Mesenchymal stem cell (in vitro differentiated cells and primary cell): Measurements from ENCODE around the gene DICER1.
A peak's percentile ranks its signal among the peaks of the same experiment; 100 is the strongest.
"Not testable (repeated sequence)": the region's sequence is repeated elsewhere in the genome, so short reads cannot be mapped to it uniquely, and the experiment has no call there.

Experiments
- DNase-seq: peaks from one replicate; pipeline ENCODE4 v3.0.0-alpha.2; 2013
- H2AFZ ChIP-seq: one replicate; pipeline ENCODE4 v1.6.1; 2013; ENCODE audit warnings: low read depth, mild to moderate bottlenecking, control low read depth, inconsistent platforms, low read length, moderate library complexity
- H2AK5ac ChIP-seq: 2 replicates; pipeline ENCODE4 v1.6.1; 2013; ENCODE audit warnings: low read length, moderate library complexity, mild to moderate bottlenecking, inconsistent platforms; ENCODE audit not compliant: severe bottlenecking
- H2BK120ac ChIP-seq: one replicate; pipeline ENCODE4 v1.6.1; 2013; ENCODE audit warnings: low read depth, mild to moderate bottlenecking, inconsistent platforms, low read length, moderate library complexity
- H2BK12ac ChIP-seq, 2 experiments: one replicate each; pipeline ENCODE4 v1.6.1; 2013; ENCODE audit warnings: inconsistent platforms in 2 of 2, low read length in 2 of 2, mild to moderate bottlenecking in 2 of 2, moderate library complexity in 2 of 2, control low read depth in 1 of 2
- H2BK15ac ChIP-seq: one replicate; pipeline ENCODE4 v1.6.1; 2013; ENCODE audit warnings: mild to moderate bottlenecking, low read depth, inconsistent platforms; ENCODE audit not compliant: poor library complexity, severe bottlenecking
- H2BK5ac ChIP-seq: 2 replicates; pipeline ENCODE4 v1.6.1; 2013; ENCODE audit warnings: low read depth, mild to moderate bottlenecking, low read length, control low read depth, inconsistent platforms; ENCODE audit not compliant: poor library complexity, severe bottlenecking
- H3K14ac ChIP-seq, 2 experiments: one replicate each; pipeline ENCODE4 v1.6.1; 2013; ENCODE audit warnings: inconsistent platforms in 2 of 2, low read length in 2 of 2, control low read depth in 1 of 2, mild to moderate bottlenecking in 1 of 2, moderate library complexity in 1 of 2
- H3K18ac ChIP-seq, 2 experiments: one replicate each; pipeline ENCODE4 v1.6.1; 2013; ENCODE audit warnings: inconsistent platforms in 2 of 2, low read length in 2 of 2, control low read depth in 1 of 2, low read depth in 1 of 2, mild to moderate bottlenecking in 1 of 2
- H3K23ac ChIP-seq, 2 experiments: one replicate each; pipeline ENCODE4 v1.6.1; 2013; ENCODE audit warnings: inconsistent platforms in 2 of 2, low read length in 2 of 2, mild to moderate bottlenecking in 2 of 2, moderate library complexity in 2 of 2, control low read depth in 1 of 2
- H3K27ac ChIP-seq: 2 replicates; pipeline ENCODE4 v1.5.1; 2013; ENCODE audit warnings: mild to moderate bottlenecking, moderate library complexity, low read length, control low read depth, inconsistent platforms; ENCODE audit not compliant: poor library complexity, severe bottlenecking
- H3K27me3 ChIP-seq, 2 experiments: 2 replicates each; pipeline versions ENCODE4 v1.6.1 to v1.7.0; 2013; ENCODE audit warnings: low read length in 2 of 2, mild to moderate bottlenecking in 2 of 2, moderate library complexity in 2 of 2, control low read depth in 1 of 2, inconsistent platforms in 1 of 2; ENCODE audit not compliant: control insufficient read depth in 1 of 2, insufficient read depth in 1 of 2
- H3K36me3 ChIP-seq, 2 experiments: 2 replicates each; pipeline versions ENCODE4 v1.6.1 to v1.7.0; 2013; ENCODE audit warnings: low read length in 2 of 2, control low read depth in 1 of 2, inconsistent platforms in 1 of 2, low read depth in 1 of 2, mild to moderate bottlenecking in 1 of 2; ENCODE audit not compliant: insufficient read depth in 2 of 2, control insufficient read depth in 1 of 2
- H3K4ac ChIP-seq, 2 experiments: one replicate each; pipeline ENCODE4 v1.6.1; 2013; ENCODE audit warnings: inconsistent platforms in 2 of 2, low read length in 2 of 2, mild to moderate bottlenecking in 2 of 2, moderate library complexity in 2 of 2, control low read depth in 1 of 2, low read depth in 1 of 2
- H3K4me1 ChIP-seq: 2 replicates; pipeline ENCODE4 v1.6.1; 2013; ENCODE audit warnings: low read depth, low read length, control low read depth; ENCODE audit not compliant: control insufficient read depth, insufficient read depth
- H3K4me2 ChIP-seq: 2 replicates; pipeline ENCODE4 v1.6.1; 2013; ENCODE audit warnings: low read length, mild to moderate bottlenecking, inconsistent platforms; ENCODE audit not compliant: poor library complexity, severe bottlenecking
- H3K4me3 ChIP-seq, 2 experiments: 2 replicates each; pipeline versions ENCODE4 v1.5.1 to v1.7.0; 2013; ENCODE audit warnings: low read length in 2 of 2, mild to moderate bottlenecking in 2 of 2, control low read depth in 1 of 2, low read depth in 1 of 2; ENCODE audit not compliant: insufficient read depth in 1 of 2
- H3K79me1 ChIP-seq: replicated peaks from 2 replicates; pipeline ENCODE4 v1.6.1; 2013; ENCODE audit warnings: mild to moderate bottlenecking, control low read depth, low read length, inconsistent platforms; ENCODE audit not compliant: poor library complexity, severe bottlenecking
- H3K9ac ChIP-seq: 2 replicates; pipeline ENCODE4 v1.7.0; 2013; ENCODE audit warnings: mild to moderate bottlenecking, low read length, moderate library complexity
- H3K9me3 ChIP-seq: 2 replicates; pipeline ENCODE4 v1.7.0; 2013; ENCODE audit warnings: mild to moderate bottlenecking, low read length; ENCODE audit not compliant: control insufficient read depth
- H4K8ac ChIP-seq: one replicate; pipeline ENCODE4 v1.6.1; 2013; ENCODE audit warnings: inconsistent platforms, mild to moderate bottlenecking, low read length, moderate library complexity
- H4K91ac ChIP-seq: one replicate; pipeline ENCODE4 v1.6.1; 2013; ENCODE audit warnings: mild to moderate bottlenecking, low read length, inconsistent platforms
- whole genome bisulfite sequencing: methylation state at CpG from one replicate; pipeline ENCODE4 v1.1.7; 2013; ENCODE audit warnings: mixed read lengths; 5-methylcytosine and 5-hydroxymethylcytosine counted together

Gene DICER1

GRCh38 chr14:95140060-95140858 lies 17.1 kb downstream of the DICER1 start:
- Histone ChIP-seq H3K4ac (no peak overlapping the region), H3K79me1 (peaks cover 7% of the 10 kb centered on the region), H3K27ac (no peak overlapping the region), H3K4me1 (peaks cover 1% of the 10 kb centered on the region), H2BK5ac (no peak overlapping the region), H4K8ac (no peak overlapping the region), H3K14ac (no peak overlapping the region), H3K23ac (no peak overlapping the region), H3K18ac (no peak overlapping the region), H4K91ac (no peak overlapping the region), H3K36me3 (no peaks in the 10 kb centered on the region), H3K4me3 (no peak overlapping the region), H2BK120ac (no peak overlapping the region), H3K27me3 (no peaks in the 10 kb centered on the region), H2BK12ac (no peak overlapping the region), H2AK5ac (no peak overlapping the region), H3K4me2 (no peak overlapping the region), H3K9ac (peak overlapping the region; percentile 53), H2AFZ (no peak overlapping the region), H3K9me3 (no peaks in the 10 kb centered on the region), H2BK15ac (no peak overlapping the region)
- 100% methylated on average over 1 of the region's 5 CpGs for WGBS
- DNase-seq, result peak; percentile 42

GRCh38 chr14:95138876-95139275 lies 18.5 kb downstream of the DICER1 start:
- H3K4me3 ChIP-seq, result no peak overlapping the region

GRCh38 chr14:95138455-95138854 lies 18.9 kb downstream of the DICER1 start:
- H3K9me3 ChIP-seq, H3K36me3 ChIP-seq, H3K9ac ChIP-seq, H3K4ac ChIP-seq, H4K8ac ChIP-seq, H2BK120ac ChIP-seq, H3K4me1 ChIP-seq, H2AK5ac ChIP-seq, H3K4me3 ChIP-seq, H2AFZ ChIP-seq, H3K4me2 ChIP-seq, H3K14ac ChIP-seq, H3K18ac ChIP-seq, H3K27me3 ChIP-seq, H4K91ac ChIP-seq, DNase-seq, H2BK12ac ChIP-seq, H3K23ac ChIP-seq, H2BK5ac ChIP-seq, H3K27ac ChIP-seq, H2BK15ac ChIP-seq: not testable (repeated sequence)
- 96% methylated on average over 2 of the region's 5 CpGs for WGBS
- peaks cover 12% of the 10 kb centered on the region for H3K79me1 ChIP-seq

More at GRCh38 chr14:95138876-95139275, 18.5 kb downstream of the DICER1 start:
- H2AFZ ChIP-seq, result no peak overlapping the region
- no peak overlapping the region for H3K23ac ChIP-seq
- H3K4ac ChIP-seq, result no peak overlapping the region
- DNase-seq, result no peak
- no peak overlapping the region for H3K14ac ChIP-seq
- no peak overlapping the region for H2BK12ac ChIP-seq
- H3K9ac ChIP-seq, result no peak overlapping the region
- H2AK5ac ChIP-seq, result no peak overlapping the region
- no peaks in the 10 kb centered on the region for H3K36me3 ChIP-seq
- H4K91ac ChIP-seq, result no peak overlapping the region
- H3K4me1 ChIP-seq, result peaks cover 3% of the 10 kb centered on the region
- no peak overlapping the region for H4K8ac ChIP-seq
- H2BK120ac ChIP-seq, result no peak overlapping the region
- H3K79me1 ChIP-seq, result peaks cover 12% of the 10 kb centered on the region
- WGBS, result no CpG with 5 or more reads among the region's 1 CpG
- no peaks in the 10 kb centered on the region for H3K9me3 ChIP-seq
- H2BK15ac ChIP-seq, result no peak overlapping the region
- H3K27ac ChIP-seq, result no peak overlapping the region
- H3K27me3 ChIP-seq, result no peaks in the 10 kb centered on the region
- no peak overlapping the region for H3K18ac ChIP-seq
- H2BK5ac ChIP-seq, result no peak overlapping the region
- H3K4me2 ChIP-seq, result no peak overlapping the region

GRCh38 chr14:95137804-95138167 lies 19.5 kb downstream of the DICER1 start:
- no peak for DNase-seq
- Histone ChIP-seq H3K9me3 (no peaks in the 10 kb centered on the region), H3K4me1 (peaks cover 3% of the 10 kb centered on the region), H3K79me1 (peaks cover 12% of the 10 kb centered on the region), H3K4me2 (no peak overlapping the region), H2BK12ac (no peak overlapping the region), H3K9ac (peak overlapping the region; percentile 71), H2BK15ac (no peak overlapping the region), H2BK120ac (no peak overlapping the region), H2BK5ac (no peak overlapping the region), H3K27me3 (no peaks in the 10 kb centered on the region), H3K18ac (no peak overlapping the region), H3K23ac (no peak overlapping the region), H3K4me3 (no peak overlapping the region), H4K8ac (no peak overlapping the region), H3K4ac (peak overlapping the region in 1 of 2 experiments; percentile 19), H3K27ac (no peak overlapping the region), H2AFZ (no peak overlapping the region), H3K14ac (no peak overlapping the region), H3K36me3 (peaks cover 0 to 6% of the 10 kb centered on the region in 2 experiments), H2AK5ac (peak overlapping the region; percentile 65), H4K91ac (no peak overlapping the region)
- 83% methylated on average over 5 of the region's 5 CpGs for WGBS
